ENCODE measurements around the gene IGFBP4.

IGFBP4 gene

GRCh38 chr17:40482722-40483121 is 39.5 kb downstream of the IGFBP4 start:
- no peak for DNase-seq (ENCODE audit: extremely low spot score)
- POLR2A ChIA-PET, result no interaction called here
- TF ChIP-seq HDGF (IDR thresholded peaks at IDR 0.05; ENCODE audit: borderline replicate concordance) (no peak), ZNF384 (IDR thresholded peaks at IDR 0.05) (no peak), L3MBTL2 (conservative IDR thresholded peaks at IDR 0.05) (no peak), SP1 (IDR thresholded peaks at IDR 0.05) (no peak)
- CTCF ChIA-PET, result interaction anchor here (0.6 kb wide), 1 partner anchor 16 kb away, joined by 3 read pairs; no protein-coding TSS in a partner anchor

- ChIA-PET CTCF (interaction anchor here (0.9 kb wide), 1 partner anchor 50 kb away, joined by 3 read pairs; no protein-coding TSS in a partner anchor), POLR2A (interaction anchor here (0.6 kb wide), 1 partner anchor 66 kb away, joined by 3 read pairs; the partner anchor contains the start of gene TOP2A)
- no peak for TF ChIP-seq FOXK2 (IDR thresholded peaks at IDR 0.05)
These were observed 40.4 kb downstream of the IGFBP4 start for GRCh38 chr17:40483679-40484078.

GRCh38 chr17:40484285-40484972 is 41.2 kb downstream of the IGFBP4 start:
- ChIA-PET CTCF (interaction anchor here (0.9 to 2.0 kb wide), 2 partner anchors 9 to 49 kb away, joined by 3 to 7 read pairs; no protein-coding TSS in a partner anchor), POLR2A (interaction anchor here (0.6 kb wide), 1 partner anchor 67 kb away, joined by 3 read pairs; the partner anchor contains the start of gene TOP2A)
- DNase-seq (ENCODE audit: extremely low spot score), result no peak
- TF ChIP-seq TARDBP (IDR thresholded peaks at IDR 0.05) (no peak), SP1 (IDR thresholded peaks at IDR 0.05) (no peak), ELF4 (IDR thresholded peaks at IDR 0.05) (no peak), LEF1 (IDR thresholded peaks at IDR 0.05; ENCODE audit: borderline replicate concordance) (no peak), PKNOX1 (IDR thresholded peaks at IDR 0.05) (no peak), BHLHE40 (IDR thresholded peaks at IDR 0.05; ENCODE audit: borderline replicate concordance) (no peak), FOXK2 (IDR thresholded peaks at IDR 0.05) (no peak), CTBP1 (IDR thresholded peaks at IDR 0.05; ENCODE audit: borderline replicate concordance) (no peak), SUZ12 (IDR thresholded peaks at IDR 0.05) (no peak), FOXM1 (IDR thresholded peaks at IDR 0.05; ENCODE audit: borderline replicate concordance) (no peak), ARNT (IDR thresholded peaks at IDR 0.05) (no peak), NFRKB (IDR thresholded peaks at IDR 0.05) (no peak)

More at GRCh38 chr17:40483679-40484078, 40.4 kb downstream of the IGFBP4 start:
- DNase-seq (ENCODE audit: extremely low spot score), result no peak

- TF ChIP-seq FOXM1 (IDR thresholded peaks at IDR 0.05; ENCODE audit: borderline replicate concordance) (no peak), HDGF (IDR thresholded peaks at IDR 0.05; ENCODE audit: borderline replicate concordance) (no peak), CTBP1 (IDR thresholded peaks at IDR 0.05; ENCODE audit: borderline replicate concordance) (no peak), FOXA1 (IDR thresholded peaks at IDR 0.05) (no peak), ARNT (IDR thresholded peaks at IDR 0.05) (no peak), ELF4 (IDR thresholded peaks at IDR 0.05) (no peak), LEF1 (IDR thresholded peaks at IDR 0.05; ENCODE audit: borderline replicate concordance) (no peak), SP1 (IDR thresholded peaks at IDR 0.05) (no peak), ZNF384 (IDR thresholded peaks at IDR 0.05) (no peak), L3MBTL2 (conservative IDR thresholded peaks at IDR 0.05) (no peak), FOXK2 (IDR thresholded peaks at IDR 0.05) (no peak), BHLHE40 (IDR thresholded peaks at IDR 0.05; ENCODE audit: borderline replicate concordance) (no peak), SUZ12 (IDR thresholded peaks at IDR 0.05) (no peak)
- no peak for DNase-seq (ENCODE audit: extremely low spot score)
- ChIA-PET POLR2A (no interaction called here), CTCF (interaction anchor here (2.0 kb wide), 1 partner anchor 9 kb away, joined by 7 read pairs; no protein-coding TSS in a partner anchor)
These were observed 41.8 kb downstream of the IGFBP4 start for GRCh38 chr17:40484973-40485530.

GRCh38 chr17:40485851-40486521 is 42.7 kb downstream of the IGFBP4 start:
- TF ChIP-seq CTBP1 (IDR thresholded peaks at IDR 0.05; ENCODE audit: borderline replicate concordance), result no peak
- DNase-seq (ENCODE audit: extremely low spot score), result no peak
- POLR2A ChIA-PET, result no interaction called here
- CTCF ChIA-PET, result interaction anchor here (0.6 to 2.0 kb wide), 3 partner anchors 10 to 186 kb away, joined by 4 to 7 read pairs (median 4); no protein-coding TSS in a partner anchor

- TF ChIP-seq NFRKB (IDR thresholded peaks at IDR 0.05), result no peak
- TF ChIP-seq ELF4 (IDR thresholded peaks at IDR 0.05), result no peak
- TF ChIP-seq ARNT (IDR thresholded peaks at IDR 0.05), result no peak
- no peak for TF ChIP-seq HDGF (IDR thresholded peaks at IDR 0.05; ENCODE audit: borderline replicate concordance)
- TF ChIP-seq SP1 (IDR thresholded peaks at IDR 0.05), result no peak
- TF ChIP-seq CTBP1 (IDR thresholded peaks at IDR 0.05; ENCODE audit: borderline replicate concordance), result no peak
- TF ChIP-seq LEF1 (IDR thresholded peaks at IDR 0.05; ENCODE audit: borderline replicate concordance), result no peak
- TF ChIP-seq FOXM1 (IDR thresholded peaks at IDR 0.05; ENCODE audit: borderline replicate concordance), result no peak
- no peak for DNase-seq (ENCODE audit: extremely low spot score)
- POLR2A ChIA-PET, result no interaction called here
- CTCF ChIA-PET, result interaction anchor here (0.6 to 2.0 kb wide), 3 partner anchors 11 to 187 kb away, joined by 4 to 7 read pairs (median 4); no protein-coding TSS in a partner anchor
These were observed 43.5 kb downstream of the IGFBP4 start for GRCh38 chr17:40486522-40487370.

Data from HEK293T (cell line).